NCI-H2227 (cell line): ENCODE results near the gene ZNF782.
"Not testable (repeated sequence)": the region's sequence is repeated elsewhere in the genome, so short reads cannot be mapped to it uniquely, and the experiment has no call there.

Experiments used
- DNase-seq: peaks from one replicate; lab custom pipeline; 2025; ENCODE audit not compliant: unreplicated experiment; lab: John Stamatoyannopoulos, UW

The ZNF782 gene

GRCh38 chr9:96854651-96855273 lies 448 bp upstream of the ZNF782 start:
- DNase-seq: no peak

- DNase-seq: no peak
These were observed 1.6 kb downstream of the ZNF782 start for GRCh38 chr9:96852676-96853075.

GRCh38 chr9:96844040-96844439 lies 10.3 kb downstream of the ZNF782 start:
- DNase-seq: no peak

- DNase-seq: no peak
These were observed 35.8 kb downstream of the ZNF782 start for GRCh38 chr9:96818533-96818932.

GRCh38 chr9:96817973-96818372 lies 36.3 kb downstream of the ZNF782 start:
- no peak for DNase-seq

- DNase-seq: no peak
These were observed 40.7 kb downstream of the ZNF782 start for GRCh38 chr9:96813607-96814006.

GRCh38 chr9:96798959-96799358 lies 55.4 kb downstream of the ZNF782 start:
- not testable (repeated sequence) for DNase-seq

GRCh38 chr9:96784021-96784420 lies 70.3 kb downstream of the ZNF782 start:
- no peak for DNase-seq

GRCh38 chr9:96782235-96782634 lies 72.1 kb downstream of the ZNF782 start:
- no peak for DNase-seq

GRCh38 chr9:96781552-96781951 lies 72.8 kb downstream of the ZNF782 start:
- no peak for DNase-seq

- no peak for DNase-seq
These were observed 75.2 kb downstream of the ZNF782 start for GRCh38 chr9:96779089-96779488.

GRCh38 chr9:96777426-96777864 lies 76.9 kb downstream of the ZNF782 start:
- DNase-seq: peak; percentile 65

- no peak for DNase-seq
These were observed 83.2 kb downstream of the ZNF782 start for GRCh38 chr9:96771124-96771523.

- no peak for DNase-seq
These were observed 84.3 kb downstream of the ZNF782 start for GRCh38 chr9:96769989-96770388.
